A549 (cell line): ENCODE results near the gene TAF9B.
"Not testable (repeated sequence)": the region's sequence is repeated elsewhere in the genome, so short reads cannot be mapped to it uniquely, and the experiment has no call there.

ENCODE experiments used
- CEBPB ChIP-seq, 2 experiments: fragments of >200 bp in 1 of 2; sonication (Bioruptor Twin) in 1 of 2; formaldehyde crosslinking in 1 of 2; IDR thresholded peaks; 2 replicates each; pipeline ENCODE4 v1.6.1; 2012 to 2016
- EHMT2 ChIP-seq: fragments of 200-600 bp; sonication (generic); IDR thresholded peaks from 2 replicates; pipeline ENCODE4 v1.6.1; 2016; ENCODE audit warnings: antibody characterized with exemption, low read depth, mild to moderate bottlenecking, moderate library complexity
- HOXB5 ChIP-seq: fragments of 250-450 bp; sonication (Bioruptor Pico); IDR thresholded peaks from 2 replicates; pipeline ENCODE4 v1.5.0; 2020; ENCODE audit warnings: mild to moderate bottlenecking, moderate library complexity
- MAX ChIP-seq: IDR thresholded peaks from 2 replicates; pipeline ENCODE4 v1.6.1; 2012
- SREBF2 ChIP-seq: fragments of 450-650 bp; IDR thresholded peaks from 2 replicates; pipeline ENCODE4 v1.6.1; 2014; ENCODE audit warnings: mild to moderate bottlenecking, moderate library complexity
- TF ChIP-seq, protein P1 (sequence below): fragments of 250-450 bp; sonication (Bioruptor Pico); IDR thresholded peaks from 2 replicates; pipeline ENCODE4 v1.5.0; 2021; ENCODE audit warnings: mild to moderate bottlenecking, moderate library complexity, borderline replicate concordance

- not testable (repeated sequence) for TF ChIP-seq HOXB5; MAX; SREBF2; CEBPB (IDR thresholded peaks at IDR 0.05); EHMT2
- TF ChIP-seq, protein P1, sequence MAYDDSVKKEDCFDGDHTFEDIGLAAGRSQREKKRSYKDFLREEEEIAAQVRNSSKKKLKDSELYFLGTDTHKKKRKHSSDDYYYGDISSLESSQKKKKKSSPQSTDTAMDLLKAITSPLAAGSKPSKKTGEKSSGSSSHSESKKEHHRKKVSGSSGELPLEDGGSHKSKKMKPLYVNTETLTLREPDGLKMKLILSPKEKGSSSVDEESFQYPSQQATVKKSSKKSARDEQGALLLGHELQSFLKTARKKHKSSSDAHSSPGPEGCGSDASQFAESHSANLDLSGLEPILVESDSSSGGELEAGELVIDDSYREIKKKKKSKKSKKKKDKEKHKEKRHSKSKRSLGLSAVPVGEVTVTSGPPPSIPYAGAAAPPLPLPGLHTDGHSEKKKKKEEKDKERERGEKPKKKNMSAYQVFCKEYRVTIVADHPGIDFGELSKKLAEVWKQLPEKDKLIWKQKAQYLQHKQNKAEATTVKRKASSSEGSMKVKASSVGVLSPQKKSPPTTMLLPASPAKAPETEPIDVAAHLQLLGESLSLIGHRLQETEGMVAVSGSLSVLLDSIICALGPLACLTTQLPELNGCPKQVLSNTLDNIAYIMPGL, result not testable (repeated sequence)
Measured at GRCh38 chrX:78081413-78081812, 58.0 kb downstream of the TAF9B start.
